Measurements from ENCODE around the gene MICU1. TPM values are rescaled to one million over a fixed set of nuclear protein-coding genes. Genes with fewer than 3 reads are reported as not detected.

The MICU1 gene
- total and polyA plus RNA-seq, 2 donors (not counting 3 experiments of a cell fraction or from before 2014, with no cell fraction given): 27.5 to 48.0 TPM

DNA sequence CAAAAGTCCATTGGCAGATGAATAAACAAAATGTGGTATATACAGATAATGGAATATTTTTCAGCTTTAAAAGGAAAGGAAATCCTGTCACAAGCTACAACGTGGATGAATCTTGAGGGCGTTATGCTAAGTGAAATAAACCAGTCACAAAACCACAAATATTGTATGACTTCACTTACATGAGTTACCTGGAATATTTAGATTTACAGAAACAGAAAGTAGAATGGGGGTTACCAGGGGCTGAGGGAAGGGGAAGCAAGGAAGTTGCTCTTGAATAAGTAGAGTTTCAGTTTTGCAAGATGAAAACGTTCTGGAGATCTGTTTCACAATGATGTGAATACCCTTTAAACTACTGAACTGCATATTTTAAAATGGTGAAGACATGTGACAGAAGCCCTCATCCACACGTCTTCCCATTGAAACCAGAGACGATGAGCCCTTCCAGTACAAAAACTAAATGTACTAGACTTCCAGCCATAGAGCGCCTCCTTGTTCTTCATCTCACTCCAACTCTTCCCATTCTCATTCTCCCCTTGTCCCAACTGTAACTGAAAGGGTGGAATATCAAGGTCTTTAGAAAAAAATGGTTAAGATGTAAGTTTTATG lies 62.4 kb downstream of the MICU1 start:
- no TSS peak for BruUV-seq (replicated peaks)
- Histone ChIP-seq H3K36me3 (ENCODE audit: control insufficient read depth in 2 of 2, extremely low read depth in 1 of 2, insufficient read depth in 2 of 2, low read length in 2 of 2) (peaks cover 1 to 7% of the 10 kb centered on the region in 2 experiments), H4K20me1 (replicated peaks; ENCODE audit: control insufficient read depth, extremely low read depth, insufficient read depth, low read length) (no peaks in the 10 kb centered on the region), H3K9me1 (replicated peaks; ENCODE audit: control insufficient read depth, extremely low read depth, insufficient read depth, low read length) (no peaks in the 10 kb centered on the region), H3K4me3 (replicated peaks in 1 of 3; ENCODE audit: insufficient read depth in 1 of 3, low read depth in 1 of 3, low read length in 3 of 3) (no peak overlapping the region), H3K4me2 (ENCODE audit: insufficient read depth, low read length) (no peak overlapping the region), H3K9me3 (replicated peaks; ENCODE audit: control insufficient read depth, insufficient read depth, low read length) (no peaks in the 10 kb centered on the region), H3K27ac (ENCODE audit: insufficient read depth, low read depth, low read length) (no peak overlapping the region), H3K79me2 (ENCODE audit: control insufficient read depth, insufficient read depth, low read length) (no peaks in the 10 kb centered on the region), H3K9ac (replicated peaks; ENCODE audit: extremely low read depth, insufficient read depth, low read length) (no peak overlapping the region), H2AFZ (ENCODE audit: low read depth, low read length) (no peak overlapping the region), H3K4me1 (ENCODE audit: control insufficient read depth, extremely low read depth, insufficient read depth, low read length) (no peaks in the 10 kb centered on the region), H3K27me3 (ENCODE audit: control insufficient read depth in 2 of 2, insufficient read depth in 2 of 2, low read length in 2 of 2) (no peaks in the 10 kb centered on the region)
- DNase-seq (ENCODE audit: low read depth, low spot score): peak; percentile 25
- peak; percentile 18 for FAIRE-seq
- TF ChIP-seq JUN (IDR thresholded peaks at IDR 0.05; ENCODE audit: borderline replicate concordance, insufficient read depth, insufficient read length, low read depth): no peak
- TF ChIP-seq GATA2 (IDR thresholded peaks at IDR 0.05; ENCODE audit: insufficient read depth, insufficient read length, low read depth, low read length): no peak
- TF ChIP-seq, protein P1, sequence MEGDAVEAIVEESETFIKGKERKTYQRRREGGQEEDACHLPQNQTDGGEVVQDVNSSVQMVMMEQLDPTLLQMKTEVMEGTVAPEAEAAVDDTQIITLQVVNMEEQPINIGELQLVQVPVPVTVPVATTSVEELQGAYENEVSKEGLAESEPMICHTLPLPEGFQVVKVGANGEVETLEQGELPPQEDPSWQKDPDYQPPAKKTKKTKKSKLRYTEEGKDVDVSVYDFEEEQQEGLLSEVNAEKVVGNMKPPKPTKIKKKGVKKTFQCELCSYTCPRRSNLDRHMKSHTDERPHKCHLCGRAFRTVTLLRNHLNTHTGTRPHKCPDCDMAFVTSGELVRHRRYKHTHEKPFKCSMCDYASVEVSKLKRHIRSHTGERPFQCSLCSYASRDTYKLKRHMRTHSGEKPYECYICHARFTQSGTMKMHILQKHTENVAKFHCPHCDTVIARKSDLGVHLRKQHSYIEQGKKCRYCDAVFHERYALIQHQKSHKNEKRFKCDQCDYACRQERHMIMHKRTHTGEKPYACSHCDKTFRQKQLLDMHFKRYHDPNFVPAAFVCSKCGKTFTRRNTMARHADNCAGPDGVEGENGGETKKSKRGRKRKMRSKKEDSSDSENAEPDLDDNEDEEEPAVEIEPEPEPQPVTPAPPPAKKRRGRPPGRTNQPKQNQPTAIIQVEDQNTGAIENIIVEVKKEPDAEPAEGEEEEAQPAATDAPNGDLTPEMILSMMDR (IDR thresholded peaks at IDR 0.05; ENCODE audit: extremely low read depth in 1 of 2, insufficient read depth in 1 of 2, low read depth in 1 of 2, low read length in 2 of 2): no peak
- no peak for TF ChIP-seq FOS (IDR thresholded peaks at IDR 0.05; ENCODE audit: borderline replicate concordance, insufficient read depth, low read length)
- TF ChIP-seq MYC (IDR thresholded peaks at IDR 0.05; ENCODE audit: low read depth, low read length): no peak
- TF ChIP-seq POLR2A (IDR thresholded peaks at IDR 0.05; ENCODE audit: low read depth, low read length): no peak
- TF ChIP-seq POLR2AphosphoS5 (IDR thresholded peaks at IDR 0.05; ENCODE audit: insufficient read depth, low read depth, low read length): no peak
- no peak for TF ChIP-seq EZH2 (IDR thresholded peaks at IDR 0.05; ENCODE audit: borderline replicate concordance, low read depth, low read length, severe bottlenecking)
- TF ChIP-seq, protein P2, sequence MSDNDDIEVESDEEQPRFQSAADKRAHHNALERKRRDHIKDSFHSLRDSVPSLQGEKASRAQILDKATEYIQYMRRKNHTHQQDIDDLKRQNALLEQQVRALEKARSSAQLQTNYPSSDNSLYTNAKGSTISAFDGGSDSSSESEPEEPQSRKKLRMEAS (IDR thresholded peaks at IDR 0.05; ENCODE audit: insufficient read depth, insufficient read length): no peak
- CTCF ChIA-PET: no interaction called here
- POLR2A ChIA-PET: no interaction called here
- intact Hi-C loops (cut with micrococcal nuclease) (no loop called here), dilution Hi-C loops (cut with MboI; ENCODE audit: extremely low pct_ligation_motif_present, low sequenced_read_pairs) (no loop called here)

Measured in endothelial cell of umbilical vein (primary cell).